Lower lobe of right lung (tissue), 2 donors: ENCODE results near the gene C3orf80. TPM values are rescaled to one million over a fixed set of nuclear protein-coding genes. Genes with fewer than 3 reads are reported as not detected.
"Not testable (repeated sequence)": the region's sequence is repeated elsewhere in the genome, so short reads cannot be mapped to it uniquely, and the experiment has no call there.

ENCODE experiments used
- ATAC-seq, 2 donors: fragments of 200-7000 bp; cut with Tn5 transposase; one replicate each; pipeline ENCODE4 v1.9.1; 2020 to 2022; ENCODE audit warnings: mild to moderate bottlenecking in 2 of 2, moderate library complexity in 2 of 2
- DNase-seq: peaks from one replicate; pipeline ENCODE4 v3.0.0-alpha.2; 2020
- H3K27ac ChIP-seq: fragments of 200-600 bp; one replicate; pipeline ENCODE4 v1.8.0; 2022
- H3K27me3 ChIP-seq: fragments of 200-600 bp; one replicate; pipeline ENCODE4 v1.8.0; 2022; ENCODE audit warnings: low read depth
- H3K36me3 ChIP-seq: fragments of 200-600 bp; one replicate; pipeline ENCODE4 v1.8.0; 2022; ENCODE audit warnings: mild to moderate bottlenecking
- H3K4me1 ChIP-seq: fragments of 200-600 bp; one replicate; pipeline ENCODE4 v1.8.0; 2022
- H3K4me3 ChIP-seq: fragments of 200-600 bp; one replicate; pipeline ENCODE4 v1.8.0; 2022; ENCODE audit warnings: mild to moderate bottlenecking
- H3K9me3 ChIP-seq: fragments of 200-600 bp; one replicate; pipeline ENCODE4 v1.8.0; 2022
- intact Hi-C: fragments of 100-400 bp; cut with DNase I; formaldehyde crosslinking; loops from one replicate; pipeline ENCODE4 v1.11.0; 2022
- long read RNA-seq: library from polyadenylated mRNA; unstranded; transcript quantifications from one replicate; pipeline ENCODE4 v2.0.0, GENCODE V29; 2021
- total RNA-seq: library from RNA; stranded (reverse); fragmentation: NEBNext Ultra II Directional; extraction: Animal tissue kit (Norgen Biotek cat#: 25700); gene quantifications from one replicate; pipeline ENCODE4 v1.2.1, GENCODE V29; 2021
- TF ChIP-seq, protein P1 (sequence below): fragments of 200-600 bp; IDR thresholded peaks from one replicate; pipeline ENCODE4 v1.8.0; 2022; ENCODE audit warnings: antibody characterized with exemption, mild to moderate bottlenecking
- donor health status: DM: no; HTN: yes; CAD: no; lungs with severe emphysema.

The C3orf80 gene
- total RNA-seq, result 1.2 TPM
- long read RNA-seq, transcript C3orf80-201 (1 exons, 2,718 nt), result major isoform, 9 of 9 reads
- long read RNA-seq, partial matches to known transcripts, result 0 of 9 reads
- long read RNA-seq, other reads (novel, unspliced or antisense), result 0 of 9 reads

DNA sequence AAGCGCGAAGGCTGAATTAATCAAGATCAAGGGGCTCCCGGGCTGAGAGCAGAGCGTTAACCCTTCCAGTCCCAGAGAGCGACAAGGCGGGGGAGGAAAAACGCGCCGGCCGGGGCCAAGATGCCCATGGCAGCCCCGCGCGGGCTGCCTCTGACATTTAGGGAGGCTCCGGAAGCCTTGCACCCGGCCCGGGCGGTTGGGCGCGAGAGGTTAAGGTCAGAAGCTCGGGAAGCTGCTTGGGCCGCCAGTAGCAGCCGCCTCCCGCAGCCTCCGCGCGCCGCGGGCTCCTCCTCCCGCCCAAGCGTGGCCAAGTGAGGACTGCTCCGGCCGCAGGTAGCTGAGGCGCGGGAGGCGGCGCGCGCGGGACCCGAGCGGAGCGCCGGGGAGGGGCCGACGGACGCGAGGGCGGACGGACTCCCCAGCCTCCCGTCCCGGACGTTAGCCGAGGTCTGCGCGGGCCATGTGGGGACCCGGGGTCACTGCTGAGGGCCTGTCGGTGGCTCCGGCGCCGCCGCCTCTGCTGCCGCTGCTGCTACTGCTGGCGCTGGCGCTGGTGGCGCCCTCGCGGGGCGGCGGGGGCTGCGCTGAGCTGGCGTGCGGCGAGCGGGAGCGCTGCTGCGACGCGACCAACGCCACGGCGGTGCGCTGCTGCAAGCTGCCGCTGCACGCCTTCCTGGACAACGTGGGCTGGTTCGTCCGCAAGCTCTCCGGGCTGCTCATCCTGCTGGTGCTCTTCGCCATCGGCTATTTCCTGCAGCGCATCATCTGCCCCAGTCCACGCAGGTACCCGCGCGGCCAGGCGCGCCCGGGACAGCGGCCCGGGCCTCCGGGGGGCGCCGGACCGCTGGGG is at the start of gene C3orf80:
Gene C3orf80 (plus strand): TSS at position 247 of the 850 bp plus-strand sequence. CDS start 214 bp downstream, at position 461.
- no peaks in the 10 kb centered on the region for H3K36me3 ChIP-seq
- peaks cover 20% of the 10 kb centered on the region for H3K4me1 ChIP-seq
- H3K27ac ChIP-seq, result no peak within 1 kb of the TSS
- TF ChIP-seq, protein P1, sequence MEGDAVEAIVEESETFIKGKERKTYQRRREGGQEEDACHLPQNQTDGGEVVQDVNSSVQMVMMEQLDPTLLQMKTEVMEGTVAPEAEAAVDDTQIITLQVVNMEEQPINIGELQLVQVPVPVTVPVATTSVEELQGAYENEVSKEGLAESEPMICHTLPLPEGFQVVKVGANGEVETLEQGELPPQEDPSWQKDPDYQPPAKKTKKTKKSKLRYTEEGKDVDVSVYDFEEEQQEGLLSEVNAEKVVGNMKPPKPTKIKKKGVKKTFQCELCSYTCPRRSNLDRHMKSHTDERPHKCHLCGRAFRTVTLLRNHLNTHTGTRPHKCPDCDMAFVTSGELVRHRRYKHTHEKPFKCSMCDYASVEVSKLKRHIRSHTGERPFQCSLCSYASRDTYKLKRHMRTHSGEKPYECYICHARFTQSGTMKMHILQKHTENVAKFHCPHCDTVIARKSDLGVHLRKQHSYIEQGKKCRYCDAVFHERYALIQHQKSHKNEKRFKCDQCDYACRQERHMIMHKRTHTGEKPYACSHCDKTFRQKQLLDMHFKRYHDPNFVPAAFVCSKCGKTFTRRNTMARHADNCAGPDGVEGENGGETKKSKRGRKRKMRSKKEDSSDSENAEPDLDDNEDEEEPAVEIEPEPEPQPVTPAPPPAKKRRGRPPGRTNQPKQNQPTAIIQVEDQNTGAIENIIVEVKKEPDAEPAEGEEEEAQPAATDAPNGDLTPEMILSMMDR, result peak; percentile 28
- intact Hi-C loops, result no loop called here
- peak within 1 kb of the TSS; percentile 67 for H3K4me3 ChIP-seq
- no peaks in the 10 kb centered on the region for H3K9me3 ChIP-seq
- peaks cover 45% of the 10 kb centered on the region for H3K27me3 ChIP-seq
- ATAC-seq (peak; percentile 89 to 91), DNase-seq (peak; percentile 66)

DNA sequence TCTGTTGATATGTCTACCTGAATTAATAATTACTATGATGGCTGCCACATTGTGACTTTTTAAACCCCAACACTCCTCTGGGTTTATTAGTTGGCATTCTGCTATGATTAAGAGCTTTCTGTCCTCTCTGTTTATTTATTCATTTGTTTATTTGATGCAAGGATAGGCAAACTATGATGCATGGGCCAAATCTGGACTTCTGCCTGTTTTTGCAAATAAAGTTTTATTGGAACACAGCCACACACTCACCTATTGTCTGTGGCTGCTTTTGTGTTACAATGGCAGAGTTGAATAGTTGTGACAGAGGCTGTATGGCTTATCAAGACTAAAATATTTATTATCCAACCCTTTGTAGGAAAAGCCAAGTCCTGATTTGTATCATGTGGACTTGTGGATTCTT is 48.3 kb upstream of the C3orf80 start:
- H3K4me3 ChIP-seq, result no peak overlapping the region
- intact Hi-C loops, result no loop called here
- ATAC-seq (no peak), DNase-seq (no peak)
- no peaks in the 10 kb centered on the region for H3K9me3 ChIP-seq
- TF ChIP-seq, protein P1, result no peak
- H3K36me3 ChIP-seq, result no peaks in the 10 kb centered on the region
- H3K27me3 ChIP-seq, result no peaks in the 10 kb centered on the region
- no peaks in the 10 kb centered on the region for H3K4me1 ChIP-seq
- no peak overlapping the region for H3K27ac ChIP-seq

DNA sequence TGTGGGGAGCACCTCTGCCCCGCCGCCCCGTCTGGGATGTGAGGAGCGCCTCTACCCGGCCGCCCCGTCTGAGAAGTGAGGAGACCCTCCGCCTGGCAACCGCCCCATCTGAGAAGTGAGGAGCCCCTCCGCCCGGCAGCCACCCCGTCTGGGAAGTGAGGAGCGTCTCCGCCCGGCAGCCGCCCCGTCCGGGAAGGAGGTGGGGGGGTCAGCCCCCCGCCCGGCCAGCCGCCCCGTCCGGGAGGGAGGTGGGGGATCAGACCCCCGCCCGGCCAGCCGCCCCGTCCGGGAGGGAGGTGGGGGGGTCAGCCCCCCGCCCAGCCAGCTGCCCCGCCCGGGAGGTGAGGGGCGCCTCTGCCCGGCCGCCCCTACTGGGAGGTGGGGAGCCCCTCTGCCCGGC is 46.6 kb upstream of the C3orf80 start:
- ATAC-seq, intact Hi-C loops, H3K9me3 ChIP-seq: not testable (repeated sequence)

DNA sequence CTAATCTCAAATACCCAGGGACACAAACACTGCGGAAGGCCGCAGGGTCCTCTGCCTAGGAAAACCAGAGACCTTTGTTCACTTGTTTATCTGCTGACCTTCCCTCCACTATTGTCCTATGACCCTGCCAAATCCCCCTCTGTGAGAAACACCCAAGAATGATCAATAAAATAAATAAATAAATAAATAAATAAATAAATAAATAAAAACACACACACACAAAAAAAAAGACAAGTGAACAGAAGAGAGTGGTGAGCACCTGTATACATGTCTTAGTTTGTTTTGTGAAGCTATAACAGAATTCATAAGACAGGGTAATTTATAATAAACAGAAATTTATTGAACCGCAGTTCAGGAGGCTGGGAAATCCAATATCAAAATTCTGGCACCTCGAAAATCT is 45.8 kb upstream of the C3orf80 start:
- intact Hi-C loops, H3K4me1 ChIP-seq, H3K4me3 ChIP-seq, ATAC-seq, H3K27me3 ChIP-seq, H3K9me3 ChIP-seq, DNase-seq, H3K36me3 ChIP-seq, H3K27ac ChIP-seq: not testable (repeated sequence)

More for the DNA sequence above, 46.6 kb upstream of the C3orf80 start:
- H3K27me3 ChIP-seq, H3K4me1 ChIP-seq, H3K27ac ChIP-seq, H3K4me3 ChIP-seq, H3K36me3 ChIP-seq, DNase-seq: not testable (repeated sequence)

DNA sequence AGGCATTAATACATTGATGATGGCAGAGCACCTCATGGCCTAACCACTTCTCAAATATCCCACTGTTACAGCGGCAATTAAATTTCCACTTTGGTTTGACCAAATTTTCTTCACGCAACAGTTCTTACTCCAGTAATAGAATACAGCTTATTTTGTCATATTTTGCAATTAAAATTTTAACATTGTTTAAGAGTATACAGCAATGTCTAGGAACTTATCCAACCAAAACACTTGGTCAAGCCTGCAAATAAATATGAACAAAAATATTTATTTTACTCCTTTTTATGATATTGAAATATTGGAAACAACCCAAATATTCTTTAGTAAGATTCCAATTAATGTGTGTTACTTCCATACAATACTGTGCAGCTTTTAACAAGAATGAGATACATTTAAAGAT is 45.3 kb upstream of the C3orf80 start:
- Histone ChIP-seq H3K9me3 (no peaks in the 10 kb centered on the region), H3K27ac (no peak overlapping the region), H3K27me3 (no peaks in the 10 kb centered on the region), H3K4me1 (no peaks in the 10 kb centered on the region), H3K4me3 (no peak overlapping the region), H3K36me3 (no peaks in the 10 kb centered on the region)
- ATAC-seq (no peak), DNase-seq (no peak)
- TF ChIP-seq, protein P1, result no peak
- intact Hi-C loops, result no loop called here

DNA sequence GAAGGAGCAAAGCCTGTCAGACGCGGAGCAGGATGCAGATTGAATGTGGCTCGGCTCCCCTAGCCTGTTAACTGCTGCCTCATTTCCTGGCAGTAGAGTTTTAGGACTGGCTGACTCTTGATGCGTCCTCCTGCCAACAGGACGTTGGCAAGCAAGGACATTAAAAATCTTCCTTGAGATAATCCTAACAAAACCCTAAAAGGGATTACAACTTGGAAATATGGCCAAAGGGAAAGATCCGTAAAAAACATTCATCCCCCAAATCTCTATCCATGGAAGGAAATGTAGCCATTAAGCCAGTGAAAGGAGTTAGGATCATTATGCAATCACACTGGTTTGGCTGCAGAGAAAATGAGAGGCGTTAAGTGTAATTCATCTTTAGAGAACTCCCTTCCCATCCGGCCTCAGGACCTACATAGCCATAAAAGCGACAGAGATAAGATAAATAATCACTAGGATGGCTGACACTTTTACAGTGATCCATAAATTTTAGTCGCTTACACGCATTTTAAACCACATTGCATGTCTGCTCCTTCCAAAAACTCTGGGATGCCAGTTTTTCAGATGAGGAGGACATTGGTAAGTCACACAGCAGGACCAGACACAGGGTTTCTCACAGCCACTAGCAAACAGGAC is 44.5 kb upstream of the C3orf80 start:
- TF ChIP-seq, protein P1, result no peak
- no peak overlapping the region for H3K27ac ChIP-seq
- intact Hi-C loops, result no loop called here
- H3K36me3 ChIP-seq, result no peaks in the 10 kb centered on the region
- DNase-seq (no peak), ATAC-seq (no peak)
- no peaks in the 10 kb centered on the region for H3K27me3 ChIP-seq
- H3K4me1 ChIP-seq, result no peaks in the 10 kb centered on the region
- H3K9me3 ChIP-seq, result no peaks in the 10 kb centered on the region
- H3K4me3 ChIP-seq, result no peak overlapping the region
